NCI-H526 treated with DMSO at 0.1 percent for 48 hours (cell line): ENCODE measurements around the gene DOCK6.
"Not testable (repeated sequence)": the region's sequence is repeated elsewhere in the genome, so short reads cannot be mapped to it uniquely, and the experiment has no call there.

Experiments
- DNase-seq: peaks from one replicate; lab custom pipeline; 2025; lab: John Stamatoyannopoulos, UW

Gene DOCK6

DNA sequence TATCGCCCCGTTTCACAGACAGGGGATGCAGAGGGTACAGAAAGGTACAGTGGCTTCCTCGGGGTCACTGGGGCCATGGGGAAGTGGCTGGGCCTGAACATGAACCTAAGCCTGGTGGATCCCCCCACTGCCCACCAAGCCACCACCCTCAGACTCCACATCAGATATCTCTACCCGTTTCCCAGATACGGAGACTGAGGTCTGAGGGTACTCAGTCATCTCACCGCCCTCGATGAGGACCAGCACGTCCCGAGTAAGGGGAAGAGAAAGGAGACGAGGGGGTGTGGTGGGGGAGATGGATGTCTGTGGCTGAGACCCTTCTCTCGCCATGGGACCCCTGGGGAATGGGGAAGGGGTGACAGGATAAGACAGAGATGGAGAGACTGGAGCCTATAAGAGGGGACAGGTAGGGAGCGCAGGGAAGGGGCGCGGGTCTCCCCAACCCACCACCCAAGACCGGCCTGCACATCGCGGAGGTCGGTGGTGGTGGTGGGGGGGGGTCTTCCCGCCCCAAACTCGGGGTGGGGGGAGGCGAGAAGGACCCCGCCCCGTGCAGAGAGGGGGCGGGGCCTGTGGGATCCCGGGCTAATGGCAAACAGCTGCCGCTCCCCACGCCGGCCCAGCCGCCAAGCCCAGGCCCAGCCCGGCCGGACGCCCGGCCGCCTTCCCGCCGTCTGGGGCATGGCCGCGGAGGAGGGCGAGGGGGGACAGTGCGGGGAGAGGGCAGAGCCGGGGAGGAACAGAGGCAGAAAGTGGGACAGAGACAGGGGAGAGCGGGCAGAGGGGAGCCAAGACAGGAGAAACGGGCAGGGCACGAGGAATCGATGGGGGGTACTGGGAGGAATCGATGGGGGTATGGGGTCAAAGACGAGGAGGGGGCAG, 65.7 kb downstream of the DOCK6 start:
- no peak for DNase-seq

DNA sequence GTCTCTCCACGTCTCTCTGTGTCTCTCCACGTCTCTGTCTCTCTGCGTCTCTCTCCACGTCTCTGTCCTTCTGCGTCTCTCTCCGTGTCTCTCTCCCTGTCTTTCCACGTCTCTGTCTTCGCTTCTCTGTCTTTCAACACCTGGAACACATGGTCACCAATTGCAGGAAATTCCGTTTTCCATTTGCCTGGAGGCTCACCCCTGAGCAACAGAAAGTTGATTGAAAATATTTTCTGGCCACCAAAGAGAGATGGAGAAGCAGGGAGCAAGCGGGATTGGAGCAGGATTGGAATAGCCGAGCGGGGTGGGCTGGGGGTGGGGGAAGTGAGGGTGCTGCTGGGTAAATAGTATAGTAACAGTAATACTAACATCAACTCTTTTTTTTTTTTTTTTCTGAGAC, 66.6 kb downstream of the DOCK6 start:
- DNase-seq, result no peak

DNA sequence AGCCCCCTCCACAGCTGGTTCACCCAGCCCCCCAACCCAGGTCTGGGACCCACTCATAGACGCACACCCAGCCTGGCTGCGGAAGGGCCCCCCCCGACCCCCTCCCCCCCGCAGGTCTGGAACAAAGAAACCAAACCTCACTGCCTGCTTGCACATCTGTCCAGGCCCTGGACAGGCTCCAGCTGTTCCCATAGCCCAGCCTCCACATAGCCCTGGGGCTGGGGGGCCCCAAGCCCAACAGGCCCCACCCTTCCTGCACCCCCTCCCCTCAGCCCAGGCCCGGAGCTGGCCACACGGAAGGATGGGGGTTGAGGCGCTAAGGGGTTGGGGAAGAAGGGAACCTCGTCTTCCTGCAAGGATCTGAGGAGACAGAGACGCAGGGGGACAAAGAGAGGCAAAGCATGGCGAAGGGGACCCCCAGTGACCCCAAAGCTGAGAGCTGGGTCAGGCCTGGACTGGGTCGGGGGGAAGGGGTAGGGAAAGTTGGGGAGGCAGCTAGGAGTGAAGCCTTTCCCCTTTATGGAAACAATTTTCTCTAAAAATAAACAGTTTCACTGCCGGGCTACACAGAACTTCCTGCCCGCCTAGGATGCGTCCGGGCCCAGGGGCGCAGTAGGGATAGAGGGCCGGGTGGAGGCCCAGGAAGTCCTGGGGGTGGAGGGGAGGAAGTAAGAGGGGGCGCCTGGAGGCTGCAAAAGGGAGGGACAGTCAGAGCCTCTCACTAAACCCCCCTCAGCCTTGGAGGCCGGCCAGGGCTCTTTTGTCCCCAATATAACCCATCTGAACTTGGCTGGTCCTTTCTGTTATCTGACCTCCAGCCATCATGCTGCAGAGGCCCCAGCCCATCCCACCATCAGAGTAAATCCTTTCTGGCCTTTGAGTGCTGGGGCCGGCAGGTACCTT, 67.4 kb downstream of the DOCK6 start:
- DNase-seq, result no peak

DNA sequence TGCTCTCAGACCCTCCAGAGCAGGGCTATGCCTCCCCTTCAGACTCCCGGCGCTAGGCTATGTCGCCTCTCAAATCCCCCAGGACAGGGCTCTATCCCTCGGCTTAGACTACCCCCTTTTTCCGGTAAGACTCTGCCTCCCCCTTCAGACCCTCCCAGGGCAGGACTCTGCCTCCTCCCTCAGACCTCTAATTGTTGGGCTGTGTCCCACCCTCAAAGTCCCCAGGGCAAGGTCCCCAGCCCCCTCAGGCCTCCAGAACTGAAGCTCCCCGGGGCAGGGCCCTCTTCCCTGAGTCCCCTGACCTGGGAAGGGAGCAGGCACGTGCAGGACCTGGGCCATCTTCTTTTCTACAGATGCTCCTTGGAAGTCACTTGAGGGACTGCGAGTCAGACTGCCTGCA, 68.2 kb downstream of the DOCK6 start:
- no peak for DNase-seq

DNA sequence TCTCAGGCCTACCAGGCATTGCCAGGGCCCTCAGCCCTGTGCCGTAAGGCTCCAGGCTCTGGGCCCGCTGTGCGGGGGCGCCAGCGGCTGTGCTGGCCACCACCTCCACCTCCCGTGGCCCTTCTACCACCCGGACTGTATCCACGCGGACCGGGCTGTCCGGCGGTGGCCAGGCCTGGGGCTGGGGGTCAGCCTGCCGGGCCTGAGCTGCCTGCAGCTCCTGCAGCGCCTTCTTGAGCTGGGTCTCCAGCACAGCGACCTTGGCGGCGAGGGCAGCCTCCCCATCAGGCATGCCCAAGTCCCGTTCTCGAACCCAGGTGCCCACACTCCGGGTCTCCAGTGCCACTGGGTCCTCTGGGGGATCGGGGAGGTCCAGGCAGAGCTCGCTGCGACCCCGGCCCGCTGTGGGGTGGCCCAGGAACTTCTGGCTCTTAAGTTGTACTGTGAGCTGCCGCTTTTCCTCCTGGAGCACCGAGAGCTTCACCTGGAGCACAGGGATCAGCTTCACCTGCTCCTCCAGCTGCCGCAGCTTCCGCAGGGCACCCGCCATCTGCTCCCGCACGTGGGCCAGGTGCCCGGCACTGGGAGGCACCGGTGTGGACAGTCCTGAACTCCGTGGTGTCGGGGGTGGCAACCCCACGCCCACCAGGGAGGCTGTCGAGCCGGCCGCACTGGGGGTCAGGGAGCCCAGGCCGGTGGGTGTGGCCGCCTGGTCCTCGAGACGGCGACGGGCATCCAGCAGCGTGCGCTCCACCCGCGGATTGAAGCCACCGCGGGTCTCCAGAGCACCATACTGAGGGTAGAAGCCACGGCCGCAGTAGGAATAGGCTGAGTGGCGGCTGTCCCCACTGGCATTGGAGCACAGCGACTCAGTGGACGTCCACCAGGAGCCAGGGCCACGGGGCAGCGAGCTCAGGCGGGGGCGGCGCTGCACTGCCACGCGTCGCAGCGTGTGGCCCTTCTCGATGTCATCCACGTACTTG, 69.1 kb downstream of the DOCK6 start:
- no peak for DNase-seq

DNA sequence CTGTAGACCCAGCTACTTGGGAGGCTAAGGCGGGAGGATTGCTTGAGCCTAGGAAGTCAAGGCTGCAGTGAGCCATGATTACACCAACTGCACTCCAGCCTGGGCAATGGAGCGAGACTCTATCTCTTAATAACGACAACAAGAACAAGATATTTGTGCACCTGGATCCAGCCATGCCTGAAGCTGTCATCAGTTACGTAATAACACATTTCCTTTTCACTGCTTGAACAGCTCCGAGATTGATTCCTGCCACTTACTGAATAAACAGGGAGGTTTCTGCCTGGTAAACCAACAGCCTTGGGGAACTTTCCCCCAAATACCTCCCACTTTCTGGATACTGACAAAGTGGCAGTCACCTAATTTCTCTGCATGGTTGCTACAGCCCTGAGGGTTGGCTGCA, 70.4 kb downstream of the DOCK6 start:
- no peak for DNase-seq

DNA sequence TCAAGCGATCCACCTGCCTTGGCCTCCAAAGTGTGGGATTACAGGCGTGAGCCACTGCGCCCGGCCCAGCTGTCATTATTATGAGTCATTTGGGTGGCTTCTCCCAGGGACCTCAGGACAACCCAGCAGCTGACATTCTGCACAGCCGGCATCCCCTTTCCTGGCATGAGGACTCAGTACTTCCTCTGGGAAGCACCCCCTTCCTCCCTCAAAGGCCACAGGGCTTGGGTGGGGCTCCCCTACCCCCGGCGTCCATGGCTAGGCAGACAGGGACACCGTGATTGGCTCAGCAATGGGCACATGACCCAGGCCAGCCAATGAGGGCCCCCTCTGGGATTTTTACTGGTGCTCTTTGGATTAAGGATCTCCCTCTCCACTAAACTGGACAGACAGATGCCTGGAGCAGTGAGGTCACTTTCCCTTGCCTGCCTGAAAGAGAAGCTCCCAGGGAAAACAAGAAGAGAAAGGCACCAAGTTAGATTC, 71.0 kb downstream of the DOCK6 start:
- DNase-seq, result no peak

DNA sequence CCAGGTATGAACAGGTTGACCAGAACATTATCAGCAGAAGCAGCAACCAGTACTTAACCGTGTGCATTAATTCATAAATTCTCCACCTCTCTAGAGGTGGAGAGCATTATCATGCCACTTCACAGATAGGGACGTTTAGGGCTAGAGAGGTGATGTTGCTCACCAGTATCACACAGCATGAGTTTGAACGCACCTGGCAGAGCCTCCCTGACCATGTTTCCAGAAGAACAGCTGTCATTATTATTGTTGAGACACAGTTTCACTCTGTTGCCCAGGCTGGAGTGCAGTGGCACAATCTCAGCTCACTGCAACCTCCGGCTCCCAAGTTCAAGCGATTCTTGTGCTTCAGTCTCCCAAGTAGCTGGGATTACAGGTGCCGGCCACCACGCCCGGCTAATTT, 71.8 kb downstream of the DOCK6 start:
- DNase-seq, result no peak

DNA sequence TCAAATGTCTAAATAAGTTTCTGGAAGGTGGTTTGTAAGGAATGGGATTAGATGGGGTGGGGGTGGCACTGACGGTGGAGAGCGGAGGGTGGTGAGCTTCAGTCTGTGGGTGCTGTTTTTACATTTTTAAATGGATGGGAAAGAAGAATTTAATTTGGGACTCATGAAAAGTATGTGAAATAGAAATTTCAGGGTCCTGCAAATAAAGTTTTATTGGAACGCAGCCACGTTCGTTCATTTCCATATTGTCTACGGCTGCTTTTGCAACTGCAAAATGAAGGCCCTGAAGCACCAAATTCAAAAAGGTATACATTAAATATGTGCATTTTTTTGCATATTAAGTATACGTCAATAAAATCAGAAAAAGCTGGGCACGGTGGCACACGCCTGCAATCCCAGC, 74.9 kb downstream of the DOCK6 start:
- no peak for DNase-seq

DNA sequence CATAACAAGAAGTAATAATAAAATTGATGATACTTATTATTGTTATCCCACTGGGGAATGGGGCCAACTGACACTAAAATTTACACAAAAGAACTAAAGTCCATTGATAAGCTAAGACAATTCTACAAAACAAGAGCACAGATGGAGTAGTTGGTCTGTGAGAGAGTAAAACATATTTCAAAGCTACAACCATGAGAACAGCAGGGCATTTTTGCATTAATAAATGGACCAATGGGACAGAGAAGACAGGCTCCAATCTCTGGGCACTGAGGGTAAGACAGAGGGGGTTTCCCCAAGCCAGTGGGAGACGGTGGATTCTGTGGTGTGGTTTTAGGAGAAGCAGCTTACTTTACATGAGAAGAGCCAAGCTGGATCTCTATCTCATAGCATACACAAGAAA, 79.3 kb downstream of the DOCK6 start:
- DNase-seq, result no peak

DNA sequence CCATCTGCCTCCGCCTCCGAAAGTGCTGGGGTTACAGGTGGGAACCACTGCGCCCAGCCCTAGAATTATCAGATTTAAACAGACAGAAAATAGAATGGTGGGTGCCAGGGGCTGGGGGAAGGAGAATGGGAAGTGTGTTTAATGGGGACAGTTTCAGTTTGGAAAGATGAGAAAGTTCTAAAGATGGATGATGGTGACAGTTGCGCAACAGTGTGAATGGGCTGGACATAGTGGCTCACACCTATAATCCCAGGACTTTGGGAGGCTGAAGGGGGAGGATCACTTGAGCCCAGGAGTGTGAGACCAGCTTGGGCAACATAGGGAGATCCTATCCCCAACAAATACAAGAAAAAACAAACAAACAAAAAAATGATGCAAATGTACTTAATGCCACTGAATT, 80.8 kb downstream of the DOCK6 start:
- no peak for DNase-seq

DNA sequence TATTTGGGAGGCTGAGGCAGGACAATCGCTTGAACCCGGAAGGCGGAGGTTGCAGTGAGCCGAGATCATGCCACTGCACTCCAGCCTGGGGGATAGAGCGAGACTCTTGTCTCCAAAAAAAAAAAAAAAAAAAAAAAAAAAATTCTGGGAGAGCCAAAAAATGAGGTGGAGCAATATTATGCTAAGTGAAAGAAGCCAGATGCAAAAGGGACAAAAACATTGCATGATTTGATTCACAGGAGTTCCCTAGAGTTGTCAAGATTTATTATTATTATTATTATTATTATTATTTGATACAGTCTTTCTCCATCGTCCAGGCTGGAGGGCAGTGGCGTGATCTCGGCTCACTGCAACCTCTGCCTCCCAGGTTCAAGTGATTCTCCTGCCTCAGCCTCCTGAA, 81.3 kb downstream of the DOCK6 start:
- not testable (repeated sequence) for DNase-seq

DNA sequence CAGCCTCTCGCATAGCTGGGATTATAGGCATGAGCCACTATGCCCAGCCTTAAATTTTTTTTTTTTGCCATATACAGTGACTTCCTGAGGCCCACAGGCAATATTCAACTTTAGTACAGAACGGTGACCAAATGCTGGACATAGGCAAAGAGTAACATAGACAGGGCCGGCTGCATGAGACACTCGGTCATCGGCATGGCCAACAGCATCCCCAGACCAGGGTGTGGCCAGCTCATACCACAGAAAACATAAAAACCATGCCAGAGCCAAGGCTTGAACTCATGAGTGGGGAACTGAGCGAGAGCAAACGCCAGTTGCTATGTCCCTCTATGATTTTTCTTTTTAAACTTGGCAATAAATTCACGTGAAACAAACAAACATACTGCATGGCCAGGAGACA, 82.0 kb downstream of the DOCK6 start:
- no peak for DNase-seq

DNA sequence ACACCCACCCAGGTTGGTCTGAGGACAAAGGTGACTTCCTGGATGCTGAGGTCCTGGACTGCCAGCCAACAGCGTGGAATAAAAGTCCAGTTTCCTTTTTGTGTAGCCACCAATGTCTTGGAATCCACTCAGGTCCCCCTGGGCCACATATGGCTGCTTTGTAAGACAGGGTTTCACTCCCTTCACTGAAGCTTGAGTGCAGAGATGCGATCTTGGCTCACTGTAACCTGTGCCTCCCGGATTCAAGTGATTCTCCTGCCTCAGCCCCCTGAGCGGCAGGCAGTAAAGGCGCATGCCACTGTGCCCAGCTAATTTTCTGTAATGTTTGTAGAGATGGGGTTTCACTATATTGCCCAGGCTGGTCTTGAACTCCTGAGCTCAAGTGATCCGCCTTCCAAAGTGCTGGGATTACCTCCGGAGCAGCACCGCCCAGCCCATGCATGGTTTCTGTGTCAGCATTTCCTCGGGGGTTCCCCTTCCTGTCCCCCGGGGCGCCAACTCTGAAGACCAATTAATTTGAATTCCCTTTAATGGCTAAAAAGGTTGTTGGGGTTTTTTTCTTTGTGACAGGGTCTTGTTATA, 82.5 kb downstream of the DOCK6 start:
- DNase-seq, result no peak

DNA sequence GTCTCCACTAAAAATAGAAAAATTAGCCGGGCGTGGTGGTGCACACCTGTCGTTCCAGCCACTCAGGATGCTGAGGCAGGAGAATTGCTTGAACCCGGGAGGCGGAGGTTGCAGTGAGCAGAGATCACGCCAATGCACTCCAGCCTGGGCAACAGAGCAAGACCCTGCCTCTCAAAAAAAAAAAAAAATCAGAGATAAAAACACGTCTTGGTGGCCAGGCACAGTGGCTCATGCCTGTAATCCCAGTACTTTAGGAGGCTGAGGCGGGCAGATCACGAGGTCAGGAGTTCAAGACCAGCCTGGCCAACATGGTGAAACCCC, 83.2 kb downstream of the DOCK6 start:
- not testable (repeated sequence) for DNase-seq

DNA sequence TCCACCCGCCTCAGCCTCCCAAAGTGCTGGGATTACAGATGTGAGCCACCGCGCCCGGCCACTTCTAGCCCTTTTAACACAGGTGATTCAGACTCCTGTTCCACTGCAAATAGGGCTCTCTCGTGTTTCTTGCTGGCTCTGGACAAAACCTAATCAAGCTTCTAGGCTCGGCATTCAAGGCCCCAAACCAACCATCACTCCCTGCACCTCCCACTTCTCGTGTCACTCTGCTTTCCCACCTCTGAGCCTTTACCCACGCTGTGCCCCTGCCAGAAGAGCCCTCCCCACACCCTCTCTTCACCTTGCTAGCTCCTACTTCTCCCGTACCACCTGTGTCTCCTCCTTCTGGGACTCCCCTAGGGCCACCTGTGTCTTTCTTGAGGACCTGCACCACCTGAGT, 84.7 kb downstream of the DOCK6 start:
- DNase-seq, result no peak

DNA sequence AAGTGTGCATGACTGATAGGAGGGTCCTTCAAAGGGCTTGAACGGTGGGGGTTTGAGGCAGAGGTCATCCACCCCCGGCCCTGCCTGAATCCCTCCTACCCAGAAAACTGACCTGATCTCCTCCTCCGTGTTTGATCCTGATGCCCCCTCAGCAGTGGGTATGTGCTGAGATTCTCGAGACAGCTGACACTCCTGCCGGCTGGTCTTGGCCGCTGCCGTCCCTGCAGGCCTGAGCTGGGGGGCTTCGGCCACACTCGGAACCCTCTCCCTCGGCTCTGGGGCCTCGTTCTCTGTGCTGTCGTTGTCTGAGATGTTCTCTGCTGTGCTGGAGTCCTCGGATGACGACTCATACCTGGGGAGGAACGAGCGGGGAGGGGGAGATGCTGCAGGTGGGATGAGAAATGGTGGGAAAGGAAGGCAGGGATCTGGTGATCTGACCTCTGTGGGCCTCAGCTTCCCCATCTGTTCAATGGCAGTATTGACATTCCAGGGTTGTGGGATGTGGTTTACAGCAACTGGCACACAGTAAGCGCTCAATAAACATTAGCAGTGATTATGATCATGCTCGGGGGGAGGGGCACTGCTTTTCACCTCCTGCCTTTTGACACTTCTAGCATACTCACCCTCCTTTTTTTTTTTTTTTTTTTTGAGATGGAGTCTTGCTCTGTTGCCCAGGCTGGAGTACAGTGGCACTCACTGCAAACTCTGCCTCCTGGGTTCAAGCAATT, 85.7 kb downstream of the DOCK6 start:
- no peak for DNase-seq

DNA sequence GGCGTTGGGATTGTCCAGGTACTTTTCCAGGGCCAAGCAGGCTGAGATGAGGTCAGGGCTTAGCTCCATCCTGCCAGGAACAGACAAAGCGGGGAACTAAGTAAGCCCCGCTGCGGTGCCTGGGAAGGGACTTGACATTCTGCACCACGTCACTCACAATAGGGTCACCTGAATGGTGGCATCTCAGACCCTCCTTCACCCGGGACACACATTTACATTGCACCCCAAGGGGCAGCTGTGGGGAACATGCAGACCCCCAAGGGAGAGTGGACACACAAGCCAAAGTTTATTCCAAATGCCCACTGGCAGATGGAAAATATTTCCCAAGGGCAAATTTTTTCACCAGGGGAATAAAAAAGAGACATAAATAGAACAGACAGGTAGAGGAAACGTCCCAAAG, 86.4 kb downstream of the DOCK6 start:
- DNase-seq, result no peak

DNA sequence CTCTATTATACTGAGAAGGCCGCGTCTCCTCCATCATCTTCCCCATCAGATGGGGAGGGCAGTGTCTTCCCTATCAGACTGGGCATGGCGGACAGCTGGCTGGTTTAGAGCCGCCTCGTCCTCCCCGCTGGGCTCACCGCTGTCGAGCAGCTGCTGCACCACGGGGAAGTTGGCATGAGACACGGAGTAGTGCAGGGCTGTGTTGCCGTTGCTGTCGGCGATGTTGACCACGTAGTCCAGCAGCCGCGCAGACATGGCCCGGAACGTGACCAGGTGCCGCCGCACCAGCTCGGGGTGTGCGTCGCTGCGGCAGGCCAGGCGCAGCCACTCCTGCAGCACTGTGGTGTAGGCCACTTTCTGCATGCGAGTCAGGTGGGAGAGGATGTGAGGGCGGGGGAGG, 88.0 kb downstream of the DOCK6 start:
- DNase-seq, result no peak

DNA sequence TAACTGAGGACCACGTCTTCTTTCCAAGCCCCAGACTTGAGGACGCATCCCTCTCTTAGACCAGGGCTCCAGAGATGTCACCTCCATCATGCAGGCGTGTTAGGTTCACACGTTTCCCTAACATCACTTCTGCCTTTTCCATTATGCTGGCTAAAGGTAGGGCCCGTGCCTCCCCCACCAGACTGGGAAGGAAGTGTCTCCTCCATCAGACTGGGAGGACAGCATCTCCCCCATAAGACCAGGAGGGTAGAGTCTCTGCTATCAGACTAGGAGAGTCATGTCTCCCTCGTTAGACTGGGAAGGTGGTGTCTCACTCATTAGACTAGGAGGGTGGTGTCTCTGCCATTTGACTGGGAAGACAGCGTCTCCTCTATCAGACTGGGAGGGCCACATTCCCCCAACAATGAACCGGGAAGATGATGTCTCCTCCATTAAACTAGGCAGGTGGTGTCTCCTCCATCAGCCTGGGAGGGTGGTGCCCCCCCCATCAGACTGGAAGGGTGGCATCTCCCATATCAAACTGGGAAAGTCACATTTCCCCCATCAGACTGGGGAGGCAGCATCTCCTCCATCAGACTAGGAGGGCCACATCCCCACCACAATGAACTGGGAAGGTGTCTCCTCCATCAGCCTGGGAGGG, 88.7 kb downstream of the DOCK6 start:
- no peak for DNase-seq
